Endodermal cell (in vitro differentiated cells): ENCODE data around the gene NCK2. TPM values are rescaled to one million over a fixed set of nuclear protein-coding genes. Genes with fewer than 3 reads are reported as not detected.
A peak's percentile ranks its signal among the peaks of the same experiment; 100 is the strongest.

Experiments used
- DNase-seq: peaks from one replicate; pipeline ENCODE4 v3.0.0-alpha.2; 2017
- H3K27ac ChIP-seq: 2 replicates; pipeline ENCODE4 v1.5.1; 2013; ENCODE audit warnings: mild to moderate bottlenecking, low read depth, low read length, moderate library complexity
- H3K27me3 ChIP-seq: 2 replicates; pipeline ENCODE4 v1.6.1; 2013; ENCODE audit warnings: mild to moderate bottlenecking, low read length, moderate library complexity; ENCODE audit not compliant: insufficient read depth, control insufficient read depth, poor library complexity, severe bottlenecking
- H3K36me3 ChIP-seq: 2 replicates; pipeline ENCODE4 v1.7.0; 2013; ENCODE audit warnings: mild to moderate bottlenecking, low read length, moderate library complexity; ENCODE audit not compliant: control insufficient read depth, insufficient read depth
- H3K4me1 ChIP-seq: one replicate; pipeline ENCODE4 v1.7.0; 2013; ENCODE audit warnings: low read length; ENCODE audit not compliant: control insufficient read depth, insufficient read depth
- H3K4me3 ChIP-seq: 2 replicates; pipeline ENCODE4 v1.5.1; 2013; ENCODE audit warnings: mild to moderate bottlenecking, low read length, moderate library complexity
- H3K9ac ChIP-seq: 2 replicates; pipeline ENCODE4 v1.6.1; 2013; ENCODE audit warnings: mild to moderate bottlenecking, low read length, moderate library complexity; ENCODE audit not compliant: poor library complexity, severe bottlenecking; ENCODE audit errors: extremely low read depth
- H3K9me3 ChIP-seq: 2 replicates; pipeline ENCODE4 v1.6.1; 2013; ENCODE audit warnings: mild to moderate bottlenecking, low read length, moderate library complexity; ENCODE audit not compliant: control insufficient read depth
- H3K27ac Mint-ChIP-seq: 2 replicates; pipeline ENCODE4 v1.8.0; 2020; ENCODE audit warnings: mixed read lengths
- H3K27me3 Mint-ChIP-seq: 2 replicates; pipeline ENCODE4 v1.8.0; 2021; ENCODE audit warnings: mild to moderate bottlenecking, mixed read lengths; ENCODE audit not compliant: insufficient read depth
- H3K36me3 Mint-ChIP-seq: 2 replicates; pipeline ENCODE4 v1.8.0; 2020; ENCODE audit warnings: low read depth, mixed read lengths
- H3K4me1 Mint-ChIP-seq: 2 replicates; pipeline ENCODE4 v1.8.0; 2020; ENCODE audit warnings: mixed read lengths
- H3K4me3 Mint-ChIP-seq: 2 replicates; pipeline ENCODE4 v1.8.0; 2020; ENCODE audit warnings: mild to moderate bottlenecking, moderate library complexity, mixed read lengths
- H3K9me3 Mint-ChIP-seq: 2 replicates; pipeline ENCODE4 v1.8.0; 2020; ENCODE audit warnings: mild to moderate bottlenecking, mixed read lengths
- WGBS, 2 experiments: methylation state at CpG; one replicate each; pipeline versions ENCODE4 v1.1.5 to v1.1.7; 2013; ENCODE audit warnings: missing lambda C conversion rate in 2 of 2, mixed read lengths in 1 of 2; ENCODE audit not compliant: insufficient coverage in 1 of 2, insufficient read length in 1 of 2; 5-methylcytosine and 5-hydroxymethylcytosine counted together
- total RNA-seq, 2 donors: library from RNA; stranded (reverse); fragmentation: NEBNext Ultra II Directional in 1 of 2; extraction: Animal tissue kit (Norgen Biotek cat#: 25700) in 1 of 2; gene quantifications; 2 replicates in 1 of 2; 3 replicates in 1 of 2; pipeline ENCODE4 v1.2.1, GENCODE V29; 2021
- TF ChIP-seq, protein P1 (sequence below): fragments of 200-600 bp; sonication (generic); conservative IDR thresholded peaks from 2 replicates; pipeline ENCODE4 v1.5.0; 2021; ENCODE audit warnings: antibody characterized with exemption, mild to moderate bottlenecking

The NCK2 gene
- total RNA-seq, 2 donors from 2014 or later, result 58.9 to 63.8 TPM

DNA sequence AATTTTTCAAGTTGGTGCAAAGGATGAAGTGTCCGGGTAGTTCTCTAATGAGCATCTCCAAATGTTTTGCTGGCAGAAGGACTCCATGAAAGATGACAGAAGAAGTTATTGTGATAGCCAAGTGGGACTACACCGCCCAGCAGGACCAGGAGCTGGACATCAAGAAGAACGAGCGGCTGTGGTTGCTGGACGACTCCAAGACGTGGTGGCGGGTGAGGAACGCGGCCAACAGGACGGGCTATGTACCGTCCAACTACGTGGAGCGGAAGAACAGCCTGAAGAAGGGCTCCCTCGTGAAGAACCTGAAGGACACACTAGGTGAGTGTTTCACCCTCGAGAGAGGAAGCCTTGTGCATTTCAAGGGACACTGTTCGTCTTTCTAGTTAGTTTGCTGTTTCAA, 110.3 kb downstream of the NCK2 start:
- H3K4me3 Mint-ChIP-seq, result no peak overlapping the region
- H3K27ac ChIP-seq, result no peak overlapping the region
- WGBS, 2 experiments, result 96 to 97% methylated on average over 12 to 16 of the region's 16 CpGs
- peaks cover 35% of the 10 kb centered on the region for H3K36me3 ChIP-seq
- TF ChIP-seq, protein P1, sequence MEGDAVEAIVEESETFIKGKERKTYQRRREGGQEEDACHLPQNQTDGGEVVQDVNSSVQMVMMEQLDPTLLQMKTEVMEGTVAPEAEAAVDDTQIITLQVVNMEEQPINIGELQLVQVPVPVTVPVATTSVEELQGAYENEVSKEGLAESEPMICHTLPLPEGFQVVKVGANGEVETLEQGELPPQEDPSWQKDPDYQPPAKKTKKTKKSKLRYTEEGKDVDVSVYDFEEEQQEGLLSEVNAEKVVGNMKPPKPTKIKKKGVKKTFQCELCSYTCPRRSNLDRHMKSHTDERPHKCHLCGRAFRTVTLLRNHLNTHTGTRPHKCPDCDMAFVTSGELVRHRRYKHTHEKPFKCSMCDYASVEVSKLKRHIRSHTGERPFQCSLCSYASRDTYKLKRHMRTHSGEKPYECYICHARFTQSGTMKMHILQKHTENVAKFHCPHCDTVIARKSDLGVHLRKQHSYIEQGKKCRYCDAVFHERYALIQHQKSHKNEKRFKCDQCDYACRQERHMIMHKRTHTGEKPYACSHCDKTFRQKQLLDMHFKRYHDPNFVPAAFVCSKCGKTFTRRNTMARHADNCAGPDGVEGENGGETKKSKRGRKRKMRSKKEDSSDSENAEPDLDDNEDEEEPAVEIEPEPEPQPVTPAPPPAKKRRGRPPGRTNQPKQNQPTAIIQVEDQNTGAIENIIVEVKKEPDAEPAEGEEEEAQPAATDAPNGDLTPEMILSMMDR, result no peak
- no peaks in the 10 kb centered on the region for H3K9me3 ChIP-seq
- H3K9me3 Mint-ChIP-seq, result no peaks in the 10 kb centered on the region
- peaks cover 20% of the 10 kb centered on the region for H3K4me1 Mint-ChIP-seq
- no peak for DNase-seq
- no peak overlapping the region for H3K9ac ChIP-seq
- peaks cover 28% of the 10 kb centered on the region for H3K36me3 Mint-ChIP-seq
- H3K27me3 ChIP-seq, result no peaks in the 10 kb centered on the region
- no peak overlapping the region for H3K27ac Mint-ChIP-seq
- H3K4me3 ChIP-seq, result no peak overlapping the region
- no peaks in the 10 kb centered on the region for H3K27me3 Mint-ChIP-seq
- H3K4me1 ChIP-seq, result peaks cover 1% of the 10 kb centered on the region

DNA sequence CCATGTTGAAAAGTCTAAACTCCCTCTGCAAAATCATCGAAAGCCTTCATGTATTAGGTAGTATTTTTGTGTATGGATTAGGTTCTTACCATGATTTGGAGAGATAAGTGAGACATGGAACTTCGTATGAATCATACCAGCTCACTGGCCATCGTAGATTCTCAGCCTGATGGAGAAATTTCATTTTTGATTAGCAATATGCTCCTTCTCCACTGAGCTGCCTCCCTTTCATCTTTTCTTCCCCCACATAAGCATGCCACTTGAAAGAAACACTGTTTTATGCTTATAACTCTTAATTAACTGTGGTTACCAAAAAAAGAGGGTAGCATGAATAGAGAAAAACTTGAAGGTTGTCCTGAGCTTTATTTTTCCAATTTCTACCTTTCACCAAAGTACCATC, 111.9 kb downstream of the NCK2 start:
- Histone ChIP-seq H3K27me3 (no peaks in the 10 kb centered on the region), H3K4me3 (no peak overlapping the region), H3K27ac (no peak overlapping the region), H3K9me3 (no peaks in the 10 kb centered on the region), H3K4me1 (no peaks in the 10 kb centered on the region), H3K36me3 (peaks cover 42% of the 10 kb centered on the region), H3K9ac (no peak overlapping the region)
- Mint-ChIP-seq H3K4me3 (no peak overlapping the region), H3K9me3 (no peaks in the 10 kb centered on the region), H3K36me3 (peaks cover 27% of the 10 kb centered on the region), H3K4me1 (peaks cover 18% of the 10 kb centered on the region), H3K27ac (no peak overlapping the region), H3K27me3 (no peaks in the 10 kb centered on the region)
- TF ChIP-seq, protein P1, result no peak
- 86 to 95% methylated on average over 3 of the region's 3 CpGs for WGBS, 2 experiments
- DNase-seq, result no peak

- peak overlapping the region; percentile 52 for H3K27ac Mint-ChIP-seq
- H3K27ac ChIP-seq, result no peak overlapping the region
- H3K36me3 ChIP-seq, result peaks cover 42% of the 10 kb centered on the region
- H3K4me3 ChIP-seq, result no peak overlapping the region
- H3K9me3 ChIP-seq, result no peaks in the 10 kb centered on the region
- H3K4me1 Mint-ChIP-seq, result peaks cover 18% of the 10 kb centered on the region
- no peaks in the 10 kb centered on the region for H3K27me3 ChIP-seq
- peaks cover 25% of the 10 kb centered on the region for H3K36me3 Mint-ChIP-seq
- no peaks in the 10 kb centered on the region for H3K27me3 Mint-ChIP-seq
- H3K4me3 Mint-ChIP-seq, result no peak overlapping the region
- no peaks in the 10 kb centered on the region for H3K9me3 Mint-ChIP-seq
- H3K4me1 ChIP-seq, result no peaks in the 10 kb centered on the region
- no peak overlapping the region for H3K9ac ChIP-seq
- no peak for DNase-seq
- TF ChIP-seq, protein P1, result no peak
- WGBS, 2 experiments, result 92 to 98% methylated on average over 14 to 17 of the region's 17 CpGs
These were observed 112.5 kb downstream of the NCK2 start for GRCh38 chr2:105857076-105857740.
